ENCODE measurements around the gene PTAFR.
"Not testable (repeated sequence)": the region's sequence is repeated elsewhere in the genome, so short reads cannot be mapped to it uniquely, and the experiment has no call there.

The PTAFR gene

DNA sequence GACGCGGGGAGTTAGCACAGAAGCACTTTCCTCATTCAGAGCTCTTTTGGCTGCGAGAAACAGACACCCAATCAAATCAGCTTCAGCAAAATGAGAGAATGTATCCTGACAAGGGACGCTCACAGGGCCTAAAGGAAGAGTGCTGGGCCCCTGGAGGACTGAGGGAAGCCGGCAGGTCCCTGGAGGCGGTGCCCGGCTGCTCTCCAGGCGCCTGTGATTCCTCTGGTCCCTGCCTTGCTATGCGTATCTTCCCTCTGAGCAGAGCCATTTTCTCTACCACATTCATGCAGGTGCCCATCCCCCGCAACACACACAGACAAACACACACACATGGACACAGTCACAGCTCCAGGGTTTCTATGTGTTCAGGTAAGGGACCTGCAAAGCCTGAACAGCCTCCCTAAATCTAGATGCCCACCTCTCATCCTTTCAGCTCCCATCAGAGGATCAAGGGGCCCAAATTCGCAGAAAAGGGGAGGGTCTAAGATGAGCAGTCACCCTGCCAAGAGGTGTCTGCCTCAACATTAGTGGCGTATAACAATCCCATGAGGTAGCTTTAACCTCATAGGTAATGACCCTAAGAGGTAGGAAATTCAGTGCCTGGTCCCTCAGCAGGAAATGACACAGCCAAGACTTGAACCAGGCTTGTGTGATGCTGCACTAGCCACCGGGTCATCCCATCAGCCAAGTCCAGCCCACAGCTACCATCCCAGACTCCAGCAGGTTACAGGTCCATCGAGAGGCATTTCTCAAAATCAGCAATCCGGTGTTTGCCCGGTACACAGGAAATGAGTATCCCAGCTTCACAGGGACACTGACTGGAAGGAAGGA is 29.0 kb downstream of the PTAFR start:
- in situ Hi-C loops (cut with HindIII; ENCODE audit: low sequenced_read_pairs), result no loop called here

- in situ Hi-C loops (cut with HindIII; ENCODE audit: low sequenced_read_pairs), result no loop called here
Measured at GRCh38 chr1:28145728-28146127, 30.8 kb downstream of the PTAFR start.

DNA sequence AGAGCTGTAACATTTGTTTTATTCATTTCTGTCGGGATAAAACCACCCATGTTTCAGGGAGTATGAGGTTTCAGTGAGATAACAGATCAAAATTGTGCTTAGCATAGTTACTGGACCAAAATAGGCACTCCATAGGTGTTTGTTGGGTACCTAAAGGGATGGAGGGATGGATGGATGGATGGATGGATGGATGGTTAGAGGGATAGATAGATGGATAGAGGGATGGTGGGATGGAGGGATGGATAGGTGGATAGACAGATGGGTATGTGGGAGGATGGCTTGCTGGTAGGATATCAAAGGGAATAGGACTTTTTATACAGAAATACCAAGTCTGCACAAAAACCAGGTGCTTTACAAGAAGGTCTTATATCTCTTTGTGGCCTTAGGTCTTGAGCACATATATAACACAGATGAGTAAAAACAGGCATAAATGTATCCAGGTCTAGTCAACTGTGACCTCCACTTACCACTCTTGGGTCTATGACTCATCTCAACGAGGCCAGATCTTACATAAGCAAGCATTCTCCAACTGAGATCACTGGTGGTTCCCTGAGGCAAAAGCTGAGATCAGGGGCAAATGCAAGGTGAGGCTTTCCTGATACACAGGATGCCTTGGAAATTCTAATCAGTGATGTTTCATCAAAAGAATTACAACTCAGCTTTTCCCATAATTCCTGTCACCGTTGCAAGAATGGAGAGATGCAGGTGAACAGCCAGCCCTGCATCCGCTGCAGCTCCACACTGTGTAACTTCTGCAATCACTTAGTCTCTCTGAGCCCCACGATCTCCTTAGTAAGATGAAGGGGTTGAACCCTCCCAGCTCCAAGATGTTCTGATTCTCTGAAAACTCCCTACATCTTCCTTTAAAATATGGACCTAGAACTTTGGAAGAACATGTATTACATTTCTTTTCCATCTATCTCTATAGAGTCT is 32.0 kb downstream of the PTAFR start:
- in situ Hi-C loops (cut with HindIII; ENCODE audit: low sequenced_read_pairs), result no loop called here

DNA sequence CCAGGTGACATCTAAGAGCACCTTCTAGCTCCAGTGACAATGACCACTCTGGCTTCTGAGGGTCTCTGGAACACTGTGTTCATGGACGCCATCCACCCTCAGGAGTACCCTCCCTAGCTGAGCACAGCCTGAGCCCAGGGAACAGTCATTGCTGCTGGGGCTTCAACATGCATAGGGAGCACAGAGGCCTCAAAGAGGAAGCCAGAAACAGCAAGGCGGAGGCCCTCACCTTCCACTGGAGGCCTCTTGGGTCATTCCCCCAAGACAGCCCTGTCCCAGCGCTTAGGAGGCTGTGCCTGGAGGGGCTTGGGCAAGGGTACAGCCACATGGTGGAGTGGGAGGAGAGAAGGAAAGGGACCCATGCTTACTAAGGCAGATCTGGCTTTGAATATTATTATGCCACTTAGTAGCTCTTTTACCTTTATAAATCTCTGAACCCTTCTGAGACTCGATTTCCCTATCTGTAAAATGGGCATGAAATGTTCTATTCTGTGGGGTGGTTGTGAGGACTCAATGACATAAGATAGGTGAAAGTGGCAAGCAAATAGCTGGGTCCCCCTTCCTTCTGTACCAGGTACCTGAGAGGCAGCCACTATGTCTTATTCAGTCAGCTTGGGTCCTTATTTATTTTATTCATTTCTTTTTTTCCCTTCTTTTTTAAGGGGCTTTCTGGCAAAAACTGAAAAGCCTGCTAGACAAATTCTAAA is 32.8 kb downstream of the PTAFR start:
- in situ Hi-C loops (cut with HindIII; ENCODE audit: low sequenced_read_pairs), result no loop called here

DNA sequence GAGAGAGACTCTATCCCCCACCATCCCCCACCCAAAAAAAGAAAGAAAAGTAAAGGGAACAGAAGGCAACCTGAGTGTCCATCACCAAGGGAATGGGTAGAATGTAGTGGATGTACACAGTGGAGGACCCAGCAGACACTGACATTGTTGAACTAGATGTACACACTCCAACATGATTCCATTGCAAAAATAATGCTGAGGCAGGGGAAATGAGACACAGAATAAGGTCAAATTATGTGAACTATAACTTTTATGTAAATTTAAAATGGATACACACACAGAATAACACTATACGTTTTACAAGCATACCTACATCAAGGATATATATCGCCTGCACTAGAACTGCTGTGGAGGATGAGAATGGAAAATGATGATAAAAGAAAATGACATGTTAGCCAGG is 34.8 kb downstream of the PTAFR start:
- in situ Hi-C loops (cut with HindIII; ENCODE audit: low sequenced_read_pairs), result no loop called here

- in situ Hi-C loops (cut with HindIII; ENCODE audit: low sequenced_read_pairs), result not testable (repeated sequence)
Measured at GRCh38 chr1:28139866-28140265, 36.6 kb downstream of the PTAFR start.

- in situ Hi-C loops (cut with HindIII; ENCODE audit: low sequenced_read_pairs), result no loop called here
Measured at GRCh38 chr1:28139025-28139712, 37.3 kb downstream of the PTAFR start.

DNA sequence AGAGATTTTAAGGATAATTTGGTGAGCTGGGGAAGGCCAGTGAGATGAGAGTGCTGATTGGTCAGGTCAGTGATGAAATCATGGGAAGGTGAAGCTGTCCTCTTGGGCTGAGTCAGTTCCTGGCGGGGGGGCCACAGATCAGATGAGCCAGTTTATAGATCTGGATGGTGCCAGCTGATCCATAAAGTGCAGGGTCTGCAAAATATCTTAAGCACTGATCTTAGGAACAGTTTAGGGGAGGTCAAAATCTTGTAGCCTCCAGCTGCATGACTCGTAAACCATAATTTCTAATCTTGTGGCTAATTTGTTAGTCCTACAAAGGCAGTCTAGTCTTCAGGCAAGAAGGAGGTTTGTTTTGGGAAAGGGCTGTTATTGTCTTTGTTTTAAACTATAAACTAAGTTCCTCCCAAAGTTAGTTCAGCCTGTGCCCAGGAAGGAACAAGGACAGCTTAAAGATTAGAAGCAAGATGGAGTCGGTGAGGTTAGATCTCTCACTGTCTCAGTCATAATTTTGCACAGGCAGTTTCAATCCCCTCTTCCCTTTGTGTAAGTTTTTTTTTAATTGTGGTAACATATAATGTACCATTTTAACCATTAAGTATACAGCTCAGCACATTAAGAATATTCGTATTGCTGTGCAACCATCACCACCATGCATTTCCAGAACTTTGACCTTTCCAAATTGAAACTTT is 39.4 kb downstream of the PTAFR start:
- in situ Hi-C loops (cut with HindIII; ENCODE audit: low sequenced_read_pairs), result no loop called here

- in situ Hi-C loops (cut with HindIII; ENCODE audit: low sequenced_read_pairs), result no loop called here
Measured at GRCh38 chr1:28136169-28136921, 40.1 kb downstream of the PTAFR start.

DNA sequence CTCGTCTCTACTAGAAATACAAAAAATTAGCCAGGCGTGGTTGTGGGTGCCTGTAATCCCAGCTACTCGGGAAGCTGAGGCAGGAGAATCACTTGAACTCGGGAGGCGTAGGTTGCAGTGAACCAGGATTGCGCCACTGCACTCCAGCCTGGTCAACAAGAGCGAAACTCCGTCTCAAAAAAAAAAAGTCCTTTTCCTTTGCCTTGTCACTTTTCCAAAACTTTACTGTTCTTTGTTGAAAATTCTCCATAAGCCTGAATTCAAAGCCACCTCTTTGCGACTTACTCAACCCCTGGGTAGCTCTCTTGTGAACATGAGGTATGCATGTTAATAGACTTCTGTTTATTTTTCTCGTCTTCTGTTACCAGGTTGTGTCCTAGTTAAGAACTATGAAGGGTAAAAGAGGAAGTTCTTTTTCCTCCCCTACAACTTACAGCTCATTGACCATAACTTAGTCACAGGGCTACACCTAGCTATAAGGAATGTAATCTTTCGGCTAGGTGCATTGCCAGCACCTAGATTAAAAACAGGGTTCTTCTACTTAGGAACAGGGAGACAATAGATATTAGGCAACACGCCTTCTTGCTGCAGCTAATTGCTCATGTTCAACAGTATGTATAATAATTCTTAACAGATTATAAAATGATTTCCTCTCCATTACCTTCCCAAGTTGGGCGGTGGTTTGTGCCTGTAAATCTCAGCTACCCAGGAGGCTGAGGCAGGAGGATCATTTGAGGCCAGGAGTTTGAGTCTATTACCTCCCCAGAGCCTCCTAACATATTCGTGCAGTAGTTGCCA is 40.9 kb downstream of the PTAFR start:
- in situ Hi-C loops (cut with HindIII; ENCODE audit: low sequenced_read_pairs), result no loop called here

- in situ Hi-C loops (cut with HindIII; ENCODE audit: low sequenced_read_pairs), result no loop called here
Measured at GRCh38 chr1:28134651-28135207, 41.8 kb downstream of the PTAFR start.

GRCh38 chr1:28132171-28133167 is 44.0 kb downstream of the PTAFR start:
- in situ Hi-C loops (cut with HindIII; ENCODE audit: low sequenced_read_pairs), result no loop called here

GRCh38 chr1:28130901-28131300 is 45.6 kb downstream of the PTAFR start:
- in situ Hi-C loops (cut with HindIII; ENCODE audit: low sequenced_read_pairs), result no loop called here

GRCh38 chr1:28129150-28129549 is 47.3 kb downstream of the PTAFR start:
- in situ Hi-C loops (cut with HindIII; ENCODE audit: low sequenced_read_pairs), result no loop called here

- in situ Hi-C loops (cut with HindIII; ENCODE audit: low sequenced_read_pairs), result no loop called here
Measured at GRCh38 chr1:28127617-28128257, 48.8 kb downstream of the PTAFR start.

GRCh38 chr1:28126783-28127490 is 49.6 kb downstream of the PTAFR start:
- in situ Hi-C loops (cut with HindIII; ENCODE audit: low sequenced_read_pairs), result no loop called here

All from DLD1 (cell line).